ENCODE measurements around the gene COX19. TPM values are rescaled to one million over a fixed set of nuclear protein-coding genes. Genes with fewer than 3 reads are reported as not detected.

COX19 gene
- total RNA-seq, 4 donors from 2014 or later = 6.3 to 13.3 (median 9.7) TPM

GRCh38 chr7:1011297-1012003 lies 36.1 kb upstream of the COX19 start:
- Histone ChIP-seq H3K4me3 (no peak overlapping the region), H3K27ac (replicated peaks in 1 of 4) (no peak overlapping the region), H3K36me3 (peaks cover 6 to 38% (median 36%) of the 10 kb centered on the region in 4 donors), H3K27me3 (no peaks in the 10 kb centered on the region), H3K9me3 (no peaks in the 10 kb centered on the region), H3K4me1 (peaks cover 0 to 63% (median 35%) of the 10 kb centered on the region in 4 donors)
- no peak for TF ChIP-seq POLR2AphosphoS5 (IDR thresholded peaks at IDR 0.05)
- no peak for TF ChIP-seq POLR2A (IDR thresholded peaks at IDR 0.05; ENCODE audit: low read depth)
- no peak for TF ChIP-seq CTCF (IDR thresholded peaks at IDR 0.05)
- TF ChIP-seq EP300 (IDR thresholded peaks at IDR 0.05) = no peak
- intact Hi-C loops (cut with DNase I) = no loop called here
- WGBS = 89% methylated on average over 7 of the region's 13 CpGs
- DNase-seq (ENCODE audit: extremely low spot score) = no peak

GRCh38 chr7:1010226-1010625 lies 34.9 kb upstream of the COX19 start:
- 83% methylated on average over 11 of the region's 13 CpGs for WGBS
- intact Hi-C loops (cut with DNase I) = no loop called here
- H3K9me3 ChIP-seq = no peaks in the 10 kb centered on the region
- no peak overlapping the region for H3K27ac ChIP-seq (replicated peaks in 1 of 4)
- no peaks in the 10 kb centered on the region for H3K27me3 ChIP-seq
- peaks cover 0 to 53% (median 32%) of the 10 kb centered on the region in 4 donors for H3K4me1 ChIP-seq
- DNase-seq (ENCODE audit: extremely low spot score) = no peak
- no peak overlapping the region for H3K4me3 ChIP-seq
- TF ChIP-seq EP300 (IDR thresholded peaks at IDR 0.05) (no peak), POLR2AphosphoS5 (IDR thresholded peaks at IDR 0.05) (no peak), CTCF (IDR thresholded peaks at IDR 0.05) (no peak), POLR2A (IDR thresholded peaks at IDR 0.05; ENCODE audit: low read depth) (no peak)
- H3K36me3 ChIP-seq = peaks cover 6 to 50% (median 42%) of the 10 kb centered on the region in 4 donors

- intact Hi-C loops (cut with DNase I) = no loop called here
- DNase-seq (ENCODE audit: extremely low spot score) = no peak
- Histone ChIP-seq H3K36me3 (peaks cover 6 to 51% (median 47%) of the 10 kb centered on the region in 4 donors), H3K4me1 (peaks cover 0 to 50% (median 28%) of the 10 kb centered on the region in 4 donors), H3K4me3 (no peak overlapping the region), H3K27me3 (no peaks in the 10 kb centered on the region), H3K27ac (replicated peaks in 1 of 4) (no peak overlapping the region), H3K9me3 (no peaks in the 10 kb centered on the region)
- TF ChIP-seq POLR2A (IDR thresholded peaks at IDR 0.05; ENCODE audit: low read depth) = no peak
- no peak for TF ChIP-seq EP300 (IDR thresholded peaks at IDR 0.05)
- TF ChIP-seq CTCF (IDR thresholded peaks at IDR 0.05) = no peak
- no peak for TF ChIP-seq POLR2AphosphoS5 (IDR thresholded peaks at IDR 0.05)
- 90% methylated on average over 10 of the region's 22 CpGs for WGBS
Observed at GRCh38 chr7:1009747-1010146, 34.4 kb upstream of the COX19 start.

- Histone ChIP-seq H3K4me1 (peaks cover 0 to 43% (median 19%) of the 10 kb centered on the region in 4 donors), H3K27me3 (no peaks in the 10 kb centered on the region), H3K27ac (replicated peaks in 1 of 4) (no peak overlapping the region), H3K36me3 (peaks cover 6 to 60% (median 53%) of the 10 kb centered on the region in 4 donors), H3K9me3 (no peaks in the 10 kb centered on the region), H3K4me3 (no peak overlapping the region)
- 93% methylated on average over 37 of the region's 37 CpGs for WGBS
- intact Hi-C loops (cut with DNase I) = no loop called here
- no peak for DNase-seq (ENCODE audit: extremely low spot score)
- TF ChIP-seq CTCF (IDR thresholded peaks at IDR 0.05) = no peak
- TF ChIP-seq POLR2AphosphoS5 (IDR thresholded peaks at IDR 0.05) = no peak
Observed at GRCh38 chr7:1008733-1009363, 33.5 kb upstream of the COX19 start.
